GM19463 (cell line): ENCODE measurements around the gene DDI2.
"Not testable (repeated sequence)": the region's sequence is repeated elsewhere in the genome, so short reads cannot be mapped to it uniquely, and the experiment has no call there.

Experiments
- ATAC-seq: cut with Tn5 transposase; IDR thresholded peaks from one replicate; pipeline ENCODE4 v1.9.1; 2021; ENCODE audit warnings: mild to moderate bottlenecking, moderate library complexity; ENCODE audit not compliant: unreplicated experiment

The DDI2 gene

DNA sequence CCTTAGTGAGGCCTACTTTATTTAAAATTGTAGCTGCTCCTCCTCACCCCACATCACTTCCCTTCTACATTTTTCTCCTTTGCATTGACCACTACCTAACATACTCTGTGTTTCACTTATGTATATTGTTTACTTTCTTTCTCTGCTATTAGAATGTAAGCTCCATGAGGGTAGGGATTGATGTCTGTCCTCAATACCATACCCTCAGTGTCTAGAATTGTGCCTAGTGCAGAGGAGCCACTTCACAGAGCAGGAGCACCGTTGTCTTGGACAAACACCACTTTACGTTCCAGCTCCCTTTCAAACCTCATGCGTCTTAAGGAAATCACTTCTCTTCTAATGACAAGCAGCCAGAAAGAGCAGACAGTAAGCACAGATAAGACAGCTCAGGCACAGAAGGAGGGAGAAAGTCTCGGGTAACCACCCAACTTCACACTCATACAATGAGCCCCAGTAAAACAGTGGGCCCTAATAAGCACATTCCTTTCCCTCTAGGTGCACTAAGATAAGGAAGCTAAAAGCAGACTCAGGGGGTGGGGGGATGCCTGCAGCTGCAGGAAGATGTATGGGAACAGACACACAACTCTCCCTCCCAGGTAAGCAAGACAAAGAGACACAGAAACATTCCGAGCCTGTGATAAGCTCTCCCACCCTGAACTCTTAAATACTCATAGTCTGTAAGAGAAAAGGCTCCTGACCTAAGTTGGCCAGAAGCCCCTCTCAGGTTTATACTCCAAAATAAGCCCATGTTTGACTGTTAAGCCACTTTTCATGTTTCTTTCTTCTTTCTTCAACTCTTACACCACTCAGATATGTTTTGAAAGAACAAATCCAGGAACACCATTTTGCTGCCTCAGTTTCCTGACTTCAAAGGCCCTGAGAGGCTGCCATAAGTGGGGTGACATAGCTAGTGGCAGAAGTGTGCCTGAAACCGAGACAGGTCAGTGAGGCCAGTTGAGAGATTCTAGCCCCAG, 59.7 kb downstream of the DDI2 start:
- no peak for ATAC-seq

DNA sequence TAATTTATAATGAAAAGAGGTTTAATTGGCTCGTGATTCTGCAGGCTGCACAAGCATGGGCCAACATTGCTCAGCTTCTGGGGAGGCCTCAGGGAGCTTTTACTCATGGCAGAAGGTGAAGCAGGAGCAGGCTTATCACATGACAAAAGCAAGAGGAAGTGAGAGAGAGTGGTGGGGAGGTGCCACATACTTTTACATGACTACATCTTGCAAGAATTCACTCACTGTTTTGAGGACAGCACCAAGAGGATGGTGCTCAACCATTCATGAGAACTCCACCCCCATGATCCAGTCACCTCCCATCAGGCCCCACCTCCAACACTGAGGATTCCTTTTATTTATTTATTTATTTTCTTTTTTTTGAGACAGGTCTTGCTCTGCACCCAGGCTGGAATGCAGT, 61.3 kb downstream of the DDI2 start:
- no peak for ATAC-seq

DNA sequence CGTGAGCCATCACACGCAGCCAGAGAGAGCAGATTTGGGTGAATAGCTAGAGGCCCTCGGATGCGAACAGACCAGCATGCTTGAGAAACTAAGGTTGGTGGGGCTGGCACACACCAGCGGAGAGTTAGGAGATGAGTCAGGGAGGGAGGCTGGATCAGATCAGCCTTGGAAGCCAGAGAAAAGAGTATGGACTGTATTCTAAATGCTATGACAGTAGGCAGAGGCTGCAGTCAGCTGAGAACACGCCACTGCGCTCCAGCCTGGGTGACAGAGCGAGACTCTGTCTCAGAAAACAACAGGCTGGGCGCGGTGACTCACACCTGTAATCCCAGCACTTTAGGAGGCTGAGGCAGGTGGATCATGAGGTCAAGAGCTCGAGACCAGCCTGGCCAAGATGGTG, 62.9 kb downstream of the DDI2 start:
- ATAC-seq: no peak

DNA sequence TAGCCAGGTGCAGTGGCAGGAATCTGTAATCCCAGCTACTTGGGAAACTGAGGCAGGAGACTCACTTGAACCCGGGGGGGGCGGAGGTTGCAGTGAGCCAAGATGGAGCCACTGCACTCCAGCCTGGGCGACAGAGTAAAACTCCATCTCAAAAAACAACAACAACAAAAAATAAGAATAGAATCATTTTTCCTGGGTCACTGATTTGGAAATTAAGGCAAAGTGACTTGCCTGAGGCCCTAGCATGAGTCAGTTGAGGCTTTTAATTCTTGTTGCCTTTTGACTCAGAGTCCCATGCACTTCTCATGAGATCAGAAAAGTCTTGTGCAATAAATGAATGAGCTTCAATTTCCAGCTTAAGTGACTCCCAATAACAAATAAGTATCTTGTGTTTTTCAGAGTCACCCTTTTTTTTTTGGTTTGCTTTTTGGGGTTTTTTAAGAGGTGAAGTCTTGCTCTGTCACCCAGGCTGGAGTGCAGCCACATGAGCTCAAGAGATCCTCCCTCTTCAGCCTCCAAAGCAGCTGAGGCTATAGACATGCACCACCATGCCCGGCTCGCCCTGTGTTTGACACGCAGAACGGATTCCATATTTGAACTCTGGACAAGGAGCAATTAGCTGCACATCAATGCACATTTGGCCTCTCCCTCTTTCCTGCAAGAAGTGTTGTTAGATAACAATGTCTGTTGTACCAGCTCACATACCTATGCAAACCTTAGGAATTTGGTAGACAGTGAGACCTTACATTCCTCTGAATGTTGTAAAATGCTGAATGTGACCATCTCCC, 63.5 kb downstream of the DDI2 start:
- ATAC-seq: no peak

DNA sequence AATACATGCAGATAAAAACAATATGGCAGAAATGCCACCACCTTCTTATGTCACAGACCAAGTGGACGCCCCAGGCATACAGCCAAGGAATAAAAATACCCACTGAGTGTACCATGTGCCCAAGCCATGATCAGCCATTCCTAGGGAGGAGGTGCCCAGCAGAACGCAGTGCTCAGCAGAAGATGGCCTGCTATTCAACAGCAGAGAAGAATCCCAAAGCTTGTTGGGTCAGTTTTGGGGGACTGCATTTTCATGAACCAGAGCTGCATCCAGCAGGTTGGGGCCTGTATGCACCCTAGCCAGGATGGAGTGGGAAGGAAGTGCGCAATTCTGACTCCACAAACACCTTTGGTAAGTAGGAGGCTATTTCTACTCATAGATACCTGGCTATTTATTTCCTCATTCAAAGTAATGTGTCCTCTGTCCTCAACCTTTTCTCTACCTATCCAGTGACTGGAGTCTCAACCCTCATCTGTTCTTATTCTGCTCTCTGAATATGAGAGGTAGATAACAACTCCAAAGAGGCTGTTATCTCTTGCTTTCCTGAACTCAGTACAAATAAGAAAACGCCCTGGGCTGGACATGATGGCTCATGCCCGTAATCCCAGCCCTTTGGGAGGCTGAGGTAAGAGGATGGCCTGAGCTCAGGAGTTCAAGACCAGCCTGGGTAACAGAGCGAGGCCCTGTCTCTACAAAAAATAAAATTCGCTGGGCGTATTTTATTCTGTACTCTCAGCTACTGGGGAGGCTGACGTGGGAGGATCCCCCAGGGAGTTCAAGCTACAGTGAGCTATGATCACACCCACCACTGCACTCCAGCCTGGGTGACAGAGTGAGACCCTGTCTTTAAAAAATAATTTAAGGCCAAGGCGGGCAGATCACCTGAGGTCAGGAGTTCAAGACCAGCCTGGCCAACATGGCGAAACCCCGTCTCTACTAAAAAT, 64.4 kb downstream of the DDI2 start:
- no peak for ATAC-seq

DNA sequence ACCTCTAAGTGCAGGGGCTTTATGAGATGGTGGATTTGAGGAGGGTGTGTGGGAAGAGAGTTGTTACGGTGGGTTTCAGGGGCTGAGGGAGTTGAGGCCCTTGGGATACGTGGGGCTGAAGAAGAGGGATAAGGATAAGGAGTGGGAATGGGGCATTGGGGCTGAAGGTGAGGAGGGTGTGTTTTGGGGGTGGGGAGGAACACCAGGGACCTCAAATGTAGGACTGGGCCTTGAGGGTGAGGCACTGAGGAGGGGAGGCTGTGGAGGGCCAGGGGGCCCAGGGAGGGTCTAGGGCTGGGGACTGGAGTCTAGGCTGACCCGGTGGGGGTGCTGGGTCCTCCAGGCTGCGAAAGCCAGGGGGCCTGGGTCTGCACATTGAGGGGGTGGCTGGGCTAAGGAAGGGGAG, 65.7 kb downstream of the DDI2 start:
- no peak for ATAC-seq

DNA sequence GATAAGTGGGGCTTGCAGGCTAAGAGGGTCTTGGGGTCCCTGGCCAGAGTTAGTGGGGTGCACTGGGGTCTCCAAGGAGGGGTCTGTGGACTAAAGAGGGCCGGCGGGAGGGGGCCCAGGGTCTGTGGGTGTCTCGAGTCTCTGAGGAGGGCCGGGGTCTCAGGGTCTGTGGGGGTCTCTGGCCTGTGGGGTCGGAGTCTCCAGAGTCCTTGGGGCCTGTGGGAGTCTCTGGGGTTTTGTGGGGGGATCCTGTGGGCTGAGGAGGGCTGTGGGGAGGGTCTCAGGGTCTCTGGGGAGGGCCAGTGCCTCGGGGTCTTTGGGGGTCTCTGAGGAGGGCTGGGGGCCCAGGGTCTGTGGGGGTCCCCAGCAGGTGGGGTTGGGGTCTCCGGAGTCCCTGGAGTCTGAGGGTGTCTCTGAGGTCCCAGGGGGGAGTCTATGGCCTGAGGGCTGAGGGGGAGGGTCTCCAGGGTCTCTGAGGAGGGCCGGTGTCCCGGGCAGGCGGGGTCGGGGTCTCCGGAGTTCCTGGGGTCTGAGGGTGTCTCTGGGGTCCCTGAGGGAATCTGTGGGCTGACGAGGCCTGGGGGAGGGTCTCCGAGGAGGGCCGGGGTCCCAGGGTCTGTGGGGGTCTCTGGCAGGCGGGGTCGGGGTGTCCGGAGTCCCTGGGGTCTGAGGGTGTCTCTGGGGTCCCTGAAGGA, 66.2 kb downstream of the DDI2 start:
- ATAC-seq: no peak

DNA sequence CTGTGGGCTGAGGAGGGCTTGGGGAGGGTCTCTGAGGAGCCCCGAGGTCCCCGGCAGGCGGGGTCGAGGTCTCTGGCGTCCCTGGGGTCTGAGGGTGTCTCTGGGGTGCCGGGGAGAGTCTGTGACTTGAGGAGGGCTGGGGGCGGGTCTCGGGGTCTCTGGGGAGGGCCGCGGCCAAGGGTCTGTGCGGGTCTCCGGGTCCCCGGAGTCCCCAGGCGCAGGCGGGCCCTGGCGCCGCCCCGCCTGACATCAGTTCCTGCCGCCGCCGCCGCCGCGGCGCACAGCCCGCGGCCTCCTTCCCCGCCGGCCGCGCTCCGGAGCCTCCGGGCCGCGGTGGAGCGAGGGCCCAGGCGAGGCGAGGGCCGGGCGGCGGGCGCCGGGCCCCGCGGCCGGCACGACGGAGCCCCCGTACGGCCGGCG, 66.8 kb downstream of the DDI2 start, which contains the start of gene PLEKHM2:
Gene PLEKHM2, plus strand, starts transcription at position 279 of the 420 bp plus-strand sequence. CDS start 239 bp downstream, outside the sequence.
- ATAC-seq: peak; percentile 59

DNA sequence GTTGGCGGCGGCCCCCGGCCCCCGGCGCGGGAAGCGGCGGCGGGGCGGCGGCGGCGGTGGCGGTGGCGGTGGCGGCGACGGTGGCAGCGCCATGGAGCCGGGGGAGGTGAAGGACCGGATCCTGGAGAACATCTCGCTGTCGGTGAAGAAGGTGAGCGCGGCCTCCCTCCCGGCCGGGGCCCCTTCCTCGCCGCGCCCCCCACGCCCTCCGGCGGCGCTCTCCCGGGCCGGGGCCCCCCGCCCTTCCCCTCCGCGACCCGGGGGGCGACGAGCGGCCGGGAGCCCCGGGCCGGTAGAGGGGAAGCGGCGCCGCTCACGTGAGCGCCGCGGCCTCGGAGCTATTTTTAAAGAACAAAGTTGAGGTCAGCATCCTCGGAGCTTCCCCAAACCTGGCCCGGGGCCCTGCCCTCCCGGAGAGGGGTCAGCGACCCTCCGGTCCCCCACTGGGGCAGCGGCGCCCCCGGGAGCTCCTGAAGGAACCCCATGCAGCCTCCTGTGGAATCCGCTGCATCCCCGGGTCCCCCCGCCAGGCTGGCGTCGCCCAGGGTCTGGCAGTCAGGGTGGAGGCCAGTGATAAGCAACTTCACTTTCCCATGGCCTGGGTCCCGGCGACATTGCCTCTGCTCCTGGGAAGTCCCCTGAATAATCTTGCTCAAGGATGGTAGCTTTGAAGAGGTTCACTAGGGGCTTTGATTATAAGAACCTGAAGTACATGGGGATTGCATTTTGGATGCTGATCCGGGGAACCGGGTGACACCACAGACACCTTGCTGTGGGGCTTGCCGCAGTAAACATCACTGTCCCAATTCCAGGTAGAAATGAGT, 67.4 kb downstream of the DDI2 start:
- ATAC-seq: peak; percentile 29

DNA sequence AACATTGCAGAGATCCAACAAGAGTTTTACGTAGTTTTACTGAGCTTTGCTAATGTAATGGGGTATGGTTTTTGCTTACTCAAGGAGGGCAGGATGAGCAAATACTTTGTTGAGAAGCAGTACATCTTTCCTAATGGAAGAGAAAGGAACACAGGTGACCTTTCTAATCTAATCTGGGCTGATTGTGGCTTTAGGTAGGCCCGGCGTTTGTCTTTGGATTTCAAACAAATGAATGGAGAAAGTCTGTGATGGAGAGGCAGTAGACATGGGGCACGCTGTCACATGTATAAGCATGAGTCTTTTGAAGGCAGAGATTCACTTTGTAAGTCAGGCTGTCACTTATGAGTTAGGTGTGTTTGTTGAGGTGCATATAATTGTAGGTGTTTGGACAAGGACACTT, 68.6 kb downstream of the DDI2 start:
- ATAC-seq: no peak

DNA sequence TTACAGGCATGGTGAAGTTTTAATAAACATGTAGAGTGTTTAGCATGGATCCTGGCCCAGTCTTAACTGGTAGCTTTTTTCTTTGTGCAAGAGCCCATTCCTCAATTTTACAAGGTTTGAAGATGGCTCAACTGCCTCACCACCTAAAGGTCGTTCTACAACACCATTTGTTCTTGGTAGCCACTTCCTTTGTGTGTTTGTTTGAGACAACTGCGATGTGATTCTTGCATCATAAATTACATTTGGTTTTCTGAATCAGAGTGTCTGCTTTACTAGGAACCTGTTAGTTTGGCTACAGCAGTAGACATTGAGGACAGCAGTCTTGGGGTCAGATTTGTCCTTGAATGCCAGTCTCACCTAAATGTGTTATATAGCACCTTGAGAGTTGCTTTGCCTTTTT, 70.2 kb downstream of the DDI2 start:
- ATAC-seq: no peak

DNA sequence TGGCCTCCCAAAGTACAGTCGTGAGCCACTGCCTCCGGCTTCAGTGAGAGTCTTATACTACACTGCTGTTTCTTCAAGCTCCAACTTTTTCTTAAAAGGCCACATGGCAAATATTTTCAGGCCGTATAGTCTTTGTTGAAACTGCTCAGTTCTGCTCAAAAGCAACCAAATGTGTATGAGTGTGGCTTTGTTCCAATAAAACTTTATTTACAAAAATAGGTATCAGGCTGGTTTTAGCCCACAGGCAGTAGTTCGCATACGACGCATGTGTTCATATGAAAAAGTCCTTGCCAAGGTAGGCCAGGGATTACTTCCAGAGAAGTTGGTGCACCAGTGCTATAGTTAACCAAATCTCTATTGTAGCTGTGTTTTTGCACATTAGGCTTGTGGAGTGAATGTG, 73.1 kb downstream of the DDI2 start:
- no peak for ATAC-seq

DNA sequence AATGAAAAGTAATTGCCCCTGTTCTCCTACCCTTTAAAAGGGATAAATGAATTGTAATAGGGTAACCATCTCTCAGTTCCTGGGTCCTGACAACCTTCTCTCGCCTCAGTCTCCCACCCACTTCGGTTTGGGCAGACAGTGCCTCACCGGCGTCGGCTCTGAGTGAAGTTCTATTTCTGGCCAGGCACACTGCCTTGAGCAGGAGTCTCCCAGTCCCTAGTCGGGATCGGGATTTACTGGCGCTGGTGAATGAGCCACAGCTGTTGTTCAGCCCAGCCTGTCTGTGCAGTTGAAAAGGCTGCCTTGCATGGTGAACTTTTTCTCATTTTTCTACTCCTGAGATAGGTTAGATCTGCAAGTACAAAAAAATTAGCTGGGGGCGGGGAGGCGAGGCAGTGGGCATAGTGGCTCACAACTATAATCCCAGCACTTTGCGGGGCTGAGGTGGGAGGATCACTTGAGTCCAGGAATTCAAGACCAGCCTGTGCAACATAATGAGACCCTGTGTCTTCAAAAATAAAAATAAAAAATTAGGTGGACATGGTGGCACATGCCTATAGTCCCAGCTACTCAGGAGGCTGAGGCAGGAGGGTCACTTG, 74.3 kb downstream of the DDI2 start:
- ATAC-seq: no peak

DNA sequence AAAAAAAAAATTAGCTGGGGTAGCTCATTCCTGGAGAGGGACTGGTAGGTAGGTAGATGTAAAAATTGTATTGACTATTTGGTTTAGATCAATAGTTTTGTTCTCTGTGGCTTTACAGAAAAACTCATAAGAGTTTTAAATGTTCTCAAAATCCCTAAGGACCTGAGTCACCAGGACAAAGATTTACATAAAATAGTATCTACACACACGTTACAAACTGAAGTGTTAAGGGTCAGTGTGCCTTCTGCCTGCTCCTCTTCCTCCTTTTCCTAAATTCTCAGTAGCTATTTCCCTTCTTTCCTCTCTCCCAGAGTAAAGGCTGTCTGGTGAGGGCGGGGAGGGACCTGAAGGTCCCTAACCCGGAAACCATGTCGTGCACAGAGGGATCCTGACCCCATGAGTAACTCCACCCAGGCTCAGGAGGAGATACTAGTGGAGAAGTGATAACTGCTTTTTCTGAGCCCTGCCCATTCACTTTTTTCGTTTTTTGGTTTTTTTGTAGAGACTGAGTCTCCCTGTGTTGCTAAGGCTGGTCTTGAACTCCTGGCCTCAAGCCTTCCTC, 74.9 kb downstream of the DDI2 start:
- ATAC-seq: no peak

DNA sequence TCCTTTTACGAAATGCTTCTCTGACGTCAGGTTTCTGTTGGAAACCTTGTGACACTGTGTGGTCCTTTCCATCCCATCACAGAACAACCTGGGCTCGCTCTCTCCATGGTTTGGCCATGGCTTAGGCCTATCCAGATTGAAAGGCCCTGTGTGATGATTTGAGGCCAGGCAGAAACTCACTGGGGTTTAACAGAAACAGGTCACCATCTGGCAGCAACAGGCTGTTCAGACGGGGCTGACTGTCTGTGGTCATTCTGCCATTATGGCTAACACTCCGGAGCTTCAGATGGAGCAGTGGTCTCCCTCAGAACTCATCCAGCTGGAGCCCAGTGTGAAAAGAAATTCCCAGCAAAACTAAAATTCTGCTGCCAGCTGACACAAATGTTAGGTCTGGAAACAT, 76.1 kb downstream of the DDI2 start:
- ATAC-seq: no peak

DNA sequence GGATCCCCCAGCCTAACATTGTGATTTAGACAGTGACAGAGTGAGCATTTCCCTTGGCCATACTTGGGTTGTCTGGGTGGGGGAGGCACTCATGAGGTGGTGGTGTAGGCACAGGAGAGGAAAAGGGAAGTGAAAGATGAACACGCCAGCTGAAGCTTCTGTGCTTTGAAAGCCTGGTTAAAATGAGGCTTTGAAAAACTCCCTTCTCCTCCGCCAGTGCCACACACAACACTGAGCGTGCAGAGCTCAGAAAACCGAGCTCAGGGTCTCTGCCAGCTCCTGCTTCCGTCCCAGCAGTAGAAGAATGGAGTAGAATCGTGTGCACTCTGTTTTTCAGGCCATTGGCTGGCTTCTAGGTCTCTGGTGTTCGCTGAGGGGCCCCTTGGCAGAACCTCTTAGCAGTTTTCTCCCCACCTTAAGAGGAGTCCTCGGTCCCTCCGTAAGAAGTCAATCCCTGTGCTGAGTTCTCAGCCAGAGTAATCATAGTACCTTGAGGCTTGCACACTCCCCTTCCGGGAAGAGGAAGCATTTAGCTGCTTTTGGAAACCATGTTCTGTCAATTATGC, 79.8 kb downstream of the DDI2 start:
- ATAC-seq: peak; percentile 93

DNA sequence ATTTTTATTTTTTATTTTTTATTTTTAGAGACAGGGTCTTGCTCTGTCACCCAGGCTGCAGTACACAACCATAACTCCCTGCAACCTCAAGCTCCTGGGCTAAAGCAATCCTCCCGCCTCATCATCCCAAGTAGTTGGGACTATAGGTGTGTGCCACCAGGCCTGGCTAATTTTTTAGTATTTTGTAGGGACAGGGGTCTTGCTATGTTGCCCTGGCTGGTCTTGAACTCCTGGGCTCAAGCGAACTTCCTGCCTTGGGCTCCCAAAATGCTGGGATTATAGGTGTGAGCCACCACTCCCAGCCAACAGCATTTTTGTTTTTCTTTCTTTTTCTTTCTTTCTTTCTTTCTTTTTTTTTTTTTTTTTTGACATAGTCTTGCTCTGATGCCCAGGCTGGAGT, 80.9 kb downstream of the DDI2 start:
- no peak for ATAC-seq

DNA sequence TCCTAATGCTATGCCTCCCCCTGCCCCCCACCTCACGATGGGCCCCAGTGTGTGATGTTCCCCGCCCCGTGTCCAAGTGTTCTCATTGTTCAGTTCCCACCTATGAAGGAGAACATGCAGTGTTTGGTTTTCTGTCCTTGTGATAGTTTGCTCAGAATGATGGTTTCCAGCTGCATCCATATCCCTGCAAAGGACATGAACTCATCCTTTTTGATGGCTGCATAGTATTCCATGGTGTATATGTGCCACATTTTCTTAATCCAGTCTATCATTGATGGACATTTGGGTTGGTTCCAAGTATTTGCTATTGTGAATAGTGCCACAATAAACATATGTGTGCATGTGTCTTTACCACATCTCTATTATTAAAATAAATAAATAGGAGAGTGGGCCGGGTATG, 82.1 kb downstream of the DDI2 start:
- ATAC-seq: not testable (repeated sequence)
